K562 (cell line): Measurements from ENCODE around the gene ARF1. TPM values are rescaled to one million over a fixed set of nuclear protein-coding genes. Genes with fewer than 3 reads are reported as not detected.

ENCODE experiments used
- ARID4B ChIP-seq: sonication (generic); formaldehyde crosslinking; IDR thresholded peaks from 2 replicates; pipeline ENCODE4 v1.8.0; 2022; ENCODE audit warnings: mild to moderate bottlenecking, missing genetic modification reagents
- E2F1 ChIP-seq: sonication (generic); formaldehyde crosslinking; IDR thresholded peaks from 2 replicates; pipeline ENCODE4 v1.8.1; 2023; ENCODE audit warnings: mild to moderate bottlenecking, missing genetic modification reagents, moderate library complexity
- E4F1 ChIP-seq: fragments of 250-450 bp; sonication (Bioruptor Pico); IDR thresholded peaks from 2 replicates; pipeline ENCODE4 v1.5.0; 2021; ENCODE audit warnings: mild to moderate bottlenecking, borderline replicate concordance
- ELK3 ChIP-seq: fragments of 450-650 bp; formaldehyde crosslinking; IDR thresholded peaks from 2 replicates; pipeline ENCODE4 v1.4.0; 2020; ENCODE audit warnings: mild to moderate bottlenecking
- ETS1 ChIP-seq: conservative IDR thresholded peaks from 2 replicates; pipeline ENCODE4 v1.6.1; 2011; ENCODE audit warnings: low read depth, mild to moderate bottlenecking, low read length; ENCODE audit not compliant: control insufficient read depth
- HNRNPL ChIP-seq: fragments of 200-400 bp; formaldehyde crosslinking; IDR thresholded peaks from 2 replicates; pipeline ENCODE4 v1.6.1; 2017; ENCODE audit warnings: low read depth, mild to moderate bottlenecking, low read length
- KAT7 ChIP-seq: sonication (generic); formaldehyde crosslinking; IDR thresholded peaks from 2 replicates; pipeline ENCODE4 v1.8.0; 2022; ENCODE audit warnings: missing genetic modification reagents, mild to moderate bottlenecking, borderline replicate concordance
- MTF1 ChIP-seq: fragments of 250-450 bp; sonication (Bioruptor Pico); IDR thresholded peaks from 2 replicates; pipeline ENCODE4 v1.9.0; 2021; ENCODE audit warnings: moderate library complexity, mild to moderate bottlenecking, inconsistent platforms, borderline replicate concordance
- POLR2G ChIP-seq: fragments of 200-400 bp; formaldehyde crosslinking; IDR thresholded peaks from 2 replicates; pipeline ENCODE4 v1.6.1; 2017; ENCODE audit warnings: low read depth, mild to moderate bottlenecking, antibody characterized with exemption, low read length, moderate library complexity
- PTTG1 ChIP-seq: fragments of 450-650 bp; IDR thresholded peaks from 2 replicates; pipeline ENCODE4 v1.6.1; 2016; ENCODE audit warnings: low read depth, mild to moderate bottlenecking, missing genetic modification characterization, missing compliant biosample characterization
- RAD51 ChIP-seq: fragments of 450-650 bp; IDR thresholded peaks from 2 replicates; pipeline ENCODE4 v1.7.1; 2016; ENCODE audit warnings: low read depth, mild to moderate bottlenecking, borderline replicate concordance
- ZNF184 ChIP-seq: sonication (generic); formaldehyde crosslinking; IDR thresholded peaks from 2 replicates; pipeline ENCODE4 v1.5.0; 2020; ENCODE audit warnings: missing genetic modification reagents
- ZNF57 ChIP-seq: fragments of 450-650 bp; formaldehyde crosslinking; IDR thresholded peaks from 2 replicates; pipeline ENCODE4 v1.4.0; 2020; ENCODE audit warnings: mild to moderate bottlenecking, moderate library complexity
- polyA plus RNA-seq, 8 experiments: library from polyadenylated mRNA; depleted of rRNA in 4 of 8; stranded (reverse) in 5 of 8; unstranded in 3 of 8; fragments of >200 nt; fragmentation: Nextera tagmentation in 2 of 8; fragmentation: Illumina TruSeq in 1 of 8; extraction: Ambion mirVana in 2 of 8; extraction: Trizol in 1 of 8; gene quantifications; 2 replicates each; pipeline versions ENCODE4 v1.2.1 to v1.2.3, GENCODE V29; 2011 to 2014; ENCODE audit warnings: inconsistent platforms in 1 of 8, missing spikeins in 1 of 8
- total RNA-seq, 7 experiments: library from RNA; depleted of rRNA in 6 of 7; stranded (reverse); fragments of >200 nt in 6 of 7; fragmentation: Illumina TruSeq in 2 of 7; extraction: Trizol in 2 of 7; gene quantifications; 2 replicates each; pipeline versions ENCODE4 v1.2.1 to v1.2.3, GENCODE V29; 2011 to 2021; ENCODE audit warnings: low replicate concordance in 1 of 7

The ARF1 gene
- total and polyA plus RNA-seq, 9 of the 15 experiments (the other 6 are each of a cell fraction or from before 2014, with no cell fraction given): 69.8 to 593 (median 325) TPM

GRCh38 chr1:228082918-228083870 lies 686 bp downstream of the ARF1 start (continued):
- TF ChIP-seq E2F1 (CRISPR knock-in tag) (no peak), ELK3 (CRISPR knock-in tag) (0 out of 2 replicates have a peak, but pooled peaks have one; percentile 35), E4F1 (CRISPR knock-in tag) (0 out of 2 replicates have a peak, but pooled peaks have one; percentile 43), MTF1 (no peak), HNRNPL (0 out of 2 replicates have a peak, but pooled peaks have one; percentile 3), POLR2G (peak; percentile 77), ETS1 (0 out of 2 replicates have a peak, but pooled peaks have one; percentile 67), ZNF57 (CRISPR knock-in tag) (0 out of 2 replicates have a peak, but pooled peaks have one; percentile 4), ZNF184 (peak; percentile 40; the same call in 1 of the 2 replicates), RAD51 (no peak), KAT7 (CRISPR knock-in tag) (peak; percentile 49; the same call in 1 of the 2 replicates), ARID4B (peak; percentile 71; the same call in 1 of the 2 replicates), PTTG1 (tag) (no peak)
